ENCODE measurements around the gene CEBPB.
A peak's percentile ranks its signal among the peaks of the same experiment; 100 is the strongest.

Gene CEBPB

GRCh38 chr20:50224531-50225255 is 34.1 kb downstream of the CEBPB start:
- Mint-ChIP-seq H3K27ac (no peak overlapping the region), H3K36me3 (ENCODE audit: low read depth) (no peaks in the 10 kb centered on the region), H3K4me3 (no peak overlapping the region), H3K4me1 (peaks cover 19% of the 10 kb centered on the region), H3K27me3 (ENCODE audit: low read depth, poor library complexity) (peaks cover 6% of the 10 kb centered on the region), H3K9me3 (no peaks in the 10 kb centered on the region)
- no peak for DNase-seq
- TF ChIP-seq CTCF (IDR thresholded peaks at IDR 0.05): no peak

- Mint-ChIP-seq H3K4me1 (peaks cover 11% of the 10 kb centered on the region), H3K27ac (no peak overlapping the region)
- DNase-seq: no peak
Measured at GRCh38 chr20:50226093-50226974, 35.7 kb downstream of the CEBPB start.

GRCh38 chr20:50227506-50227905 is 36.9 kb downstream of the CEBPB start:
- H3K27me3 Mint-ChIP-seq (ENCODE audit: low read depth, poor library complexity): peaks cover 13% of the 10 kb centered on the region
- H3K9me3 Mint-ChIP-seq: no peaks in the 10 kb centered on the region
- H3K27ac Mint-ChIP-seq: no peak overlapping the region
- H3K36me3 Mint-ChIP-seq (ENCODE audit: low read depth): no peaks in the 10 kb centered on the region
- no peak for TF ChIP-seq CTCF (IDR thresholded peaks at IDR 0.05)
- no peak overlapping the region for H3K4me3 Mint-ChIP-seq
- DNase-seq: no peak
- peaks cover 1% of the 10 kb centered on the region for H3K4me1 Mint-ChIP-seq

More at GRCh38 chr20:50226093-50226974, 35.7 kb downstream of the CEBPB start:
- no peaks in the 10 kb centered on the region for H3K36me3 Mint-ChIP-seq (ENCODE audit: low read depth)
- no peak overlapping the region for H3K4me3 Mint-ChIP-seq
- no peak for TF ChIP-seq CTCF (IDR thresholded peaks at IDR 0.05)
- no peaks in the 10 kb centered on the region for H3K9me3 Mint-ChIP-seq
- peaks cover 12% of the 10 kb centered on the region for H3K27me3 Mint-ChIP-seq (ENCODE audit: low read depth, poor library complexity)

GRCh38 chr20:50229156-50229607 is 38.6 kb downstream of the CEBPB start:
- no peak overlapping the region for H3K27ac Mint-ChIP-seq
- H3K9me3 Mint-ChIP-seq: no peaks in the 10 kb centered on the region

DNA sequence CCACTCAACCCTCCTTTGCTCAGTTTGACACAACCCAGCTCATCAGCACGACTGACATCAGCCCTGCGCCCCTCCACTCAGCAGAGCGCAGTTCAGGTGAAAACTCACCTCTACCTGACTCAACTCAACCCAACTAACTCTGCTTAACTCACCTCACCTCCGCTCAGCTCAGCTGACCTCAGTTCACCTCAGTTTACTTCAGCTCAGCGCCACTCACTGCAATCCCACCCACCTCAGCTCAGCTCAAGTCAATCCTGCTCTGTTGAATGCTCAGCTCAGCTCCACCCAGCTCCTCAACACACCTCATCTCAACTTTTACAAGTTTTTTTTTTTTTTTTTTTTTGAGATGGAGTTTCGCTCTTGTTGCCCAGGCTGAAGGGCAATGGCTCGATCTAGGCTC is 39.6 kb downstream of the CEBPB start:
- Mint-ChIP-seq H3K27me3 (ENCODE audit: low read depth, poor library complexity) (peaks cover 12% of the 10 kb centered on the region), H3K4me1 (peaks cover 15% of the 10 kb centered on the region), H3K4me3 (no peak overlapping the region), H3K9me3 (no peaks in the 10 kb centered on the region), H3K27ac (peak overlapping the region; percentile 46), H3K36me3 (ENCODE audit: low read depth) (no peaks in the 10 kb centered on the region)
- DNase-seq: no peak
- TF ChIP-seq CTCF (IDR thresholded peaks at IDR 0.05): no peak

More at GRCh38 chr20:50229156-50229607, 38.6 kb downstream of the CEBPB start:
- Mint-ChIP-seq H3K27me3 (ENCODE audit: low read depth, poor library complexity) (peaks cover 12% of the 10 kb centered on the region), H3K4me1 (peaks cover 11% of the 10 kb centered on the region), H3K36me3 (ENCODE audit: low read depth) (no peaks in the 10 kb centered on the region), H3K4me3 (no peak overlapping the region)
- no peak for DNase-seq
- TF ChIP-seq CTCF (IDR thresholded peaks at IDR 0.05): no peak
